ENCODE measurements around the gene SLC17A3.

SLC17A3 gene

DNA sequence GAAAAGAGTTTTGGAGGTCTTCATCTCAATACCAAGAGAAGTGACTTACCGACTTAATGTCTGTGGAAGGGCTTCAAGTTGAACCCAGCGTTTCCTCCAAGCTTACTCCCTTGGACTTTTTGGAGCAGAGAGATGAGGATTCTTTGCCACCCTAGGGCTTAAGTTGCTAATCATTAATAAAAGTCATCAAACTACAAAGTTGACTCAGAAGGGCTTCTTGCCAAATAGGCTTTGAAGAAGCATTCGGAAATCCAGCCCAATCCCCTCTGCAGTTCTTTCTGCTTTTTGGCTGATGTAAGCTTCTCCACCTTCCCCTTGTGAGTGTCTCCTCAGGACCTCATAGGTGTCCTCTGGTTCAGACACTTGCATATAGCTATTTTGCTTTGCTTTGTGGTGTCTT lies at the start of gene SLC17A3:
Gene SLC17A3, minus strand, starts transcription at position 126 of the 400 bp plus-strand sequence. CDS start 5,856 bp downstream, outside the sequence.
- DNase-seq, result no peak

DNA sequence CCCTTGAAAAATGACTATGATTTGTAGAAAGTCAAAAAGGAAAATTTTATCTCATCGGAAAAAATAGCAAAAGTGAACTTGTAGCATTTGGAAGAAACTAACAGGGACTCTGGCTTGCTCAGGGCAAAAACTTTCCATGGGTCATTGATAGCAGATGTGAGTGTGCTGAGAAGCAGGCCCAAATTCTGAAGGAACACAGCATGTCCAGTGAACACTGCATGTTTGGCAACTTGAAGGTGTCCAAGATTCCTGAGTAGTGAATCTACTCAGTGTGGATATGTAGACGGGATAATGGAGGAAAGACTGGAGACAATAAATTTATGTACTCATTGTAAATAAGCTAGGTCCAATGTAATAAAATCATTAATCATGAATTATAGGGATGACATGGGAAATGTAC lies 48.3 kb upstream of the SLC17A3 start:
- no peak for DNase-seq

DNA sequence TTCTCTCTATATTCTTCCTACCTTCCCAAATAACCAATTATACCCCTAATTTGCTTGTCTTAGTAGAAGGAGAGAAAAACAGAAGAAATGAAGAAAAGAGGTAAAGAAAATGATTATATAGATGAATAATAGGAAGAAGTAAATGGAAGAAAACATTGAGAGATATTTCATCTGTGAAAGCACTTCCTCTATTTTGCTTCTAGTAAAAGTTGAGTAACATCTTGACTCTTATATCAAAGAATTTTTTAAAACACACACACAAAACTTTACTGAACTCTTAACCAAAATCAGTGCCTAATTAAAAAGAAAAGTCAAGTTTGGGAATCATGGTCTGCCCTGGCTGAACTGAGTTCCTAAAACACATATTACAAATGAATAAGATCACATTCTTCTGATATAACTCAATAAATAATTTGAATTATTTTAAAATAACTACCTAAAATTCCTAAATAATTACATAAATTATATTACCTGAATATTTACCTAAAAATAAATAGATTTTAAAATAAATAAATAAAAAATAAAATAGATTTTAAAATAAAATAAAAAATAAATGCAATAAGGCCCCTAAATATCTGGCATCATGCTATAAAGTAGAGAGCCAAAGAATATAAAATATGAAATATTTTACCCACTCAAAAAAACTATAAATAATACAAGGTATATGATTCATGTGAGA lies 47.6 kb upstream of the SLC17A3 start:
- DNase-seq, result no peak

DNA sequence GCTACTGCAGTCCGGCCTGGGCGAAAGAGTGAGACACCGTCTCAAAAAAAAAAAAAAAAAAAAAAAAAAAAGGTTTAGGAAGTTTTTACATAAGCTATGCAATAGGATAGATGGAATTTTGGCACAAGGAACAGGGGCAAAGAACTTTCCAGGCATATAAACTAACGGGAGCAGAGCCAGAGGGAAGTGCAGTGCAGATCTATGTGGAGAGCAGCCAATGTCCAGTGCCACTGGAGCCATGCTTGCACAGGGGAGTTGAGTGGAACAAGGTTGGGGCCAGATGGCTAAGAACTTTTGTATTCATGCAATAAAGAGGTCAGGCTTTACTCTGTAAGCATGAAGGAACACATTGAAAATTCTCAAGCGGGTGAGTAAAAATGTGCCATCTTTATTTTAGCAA lies 45.6 kb upstream of the SLC17A3 start:
- DNase-seq, result no peak

- no peak for DNase-seq
Observed at GRCh38 chr6:25918083-25918683, 44.1 kb upstream of the SLC17A3 start.

DNA sequence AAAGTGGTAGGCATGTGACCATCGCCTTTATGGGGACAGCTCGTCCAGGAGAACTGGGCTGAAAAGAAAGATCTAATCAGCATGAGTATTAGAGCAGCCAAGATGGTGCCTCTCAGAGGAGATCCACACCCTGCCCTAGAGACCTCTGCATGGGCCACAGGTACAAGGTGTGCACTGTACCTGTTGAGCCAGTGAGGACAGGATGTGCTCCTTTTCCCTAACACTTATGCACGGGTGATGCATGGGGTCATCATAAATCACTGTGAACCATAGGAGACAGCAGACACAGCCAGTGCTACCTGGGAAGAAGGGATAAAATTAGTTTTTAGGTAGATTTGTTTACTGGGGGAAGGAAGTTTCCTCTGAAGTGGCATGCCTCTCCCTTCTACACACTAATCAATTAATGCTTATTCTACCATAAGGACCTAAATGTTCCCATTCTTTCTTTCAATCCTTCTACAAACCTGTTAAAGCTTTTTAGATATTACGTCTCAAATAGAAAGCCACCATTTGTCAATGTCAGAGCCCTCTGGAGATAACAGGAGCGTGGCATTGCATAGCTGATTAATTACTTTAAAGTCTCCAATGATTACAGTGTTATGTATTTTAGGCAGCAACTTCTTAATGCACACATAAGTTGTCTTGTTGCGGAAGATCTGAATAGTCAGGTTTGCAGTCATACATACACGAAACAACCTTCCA lies 42.9 kb upstream of the SLC17A3 start:
- DNase-seq, result no peak

GRCh38 chr6:25916330-25916729 lies 42.3 kb upstream of the SLC17A3 start:
- DNase-seq, result no peak

GRCh38 chr6:25913741-25914140 lies 39.7 kb upstream of the SLC17A3 start:
- DNase-seq, result no peak

- no peak for DNase-seq
Observed at GRCh38 chr6:25911351-25911750, 37.3 kb upstream of the SLC17A3 start.

DNA sequence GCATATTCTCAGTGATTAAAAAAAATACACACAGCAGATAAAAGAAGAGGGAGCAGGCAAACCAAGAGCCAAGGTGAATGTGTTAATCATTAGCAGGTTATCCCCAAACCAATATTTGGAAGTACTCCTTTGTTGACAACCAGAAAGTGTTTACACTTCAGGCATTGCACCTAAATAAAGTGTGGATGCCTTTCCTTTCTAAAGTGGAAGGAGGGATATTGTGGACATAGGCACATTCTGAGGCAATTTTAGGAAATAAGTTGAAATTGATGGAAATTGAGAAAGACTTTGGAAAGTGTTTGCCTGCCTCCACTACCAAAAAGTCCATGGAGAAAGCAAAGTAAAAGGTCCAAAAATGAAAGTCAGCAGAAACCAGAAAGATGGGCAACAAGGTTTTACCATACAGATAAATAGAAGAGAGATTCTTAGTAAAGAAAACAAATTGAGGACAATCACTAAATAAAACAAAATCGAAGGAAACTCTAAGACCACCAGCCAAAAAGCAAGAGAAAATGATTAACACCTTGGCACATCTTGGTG lies 33.5 kb upstream of the SLC17A3 start:
- DNase-seq, result no peak

GRCh38 chr6:25903467-25904099 lies 29.5 kb upstream of the SLC17A3 start:
- no peak for DNase-seq

- DNase-seq, result no peak
Observed at GRCh38 chr6:25902071-25902470, 28.0 kb upstream of the SLC17A3 start.

- no peak for DNase-seq
Observed at GRCh38 chr6:25900843-25901242, 26.8 kb upstream of the SLC17A3 start.

- no peak for DNase-seq
Observed at GRCh38 chr6:25899580-25900408, 25.8 kb upstream of the SLC17A3 start.

DNA sequence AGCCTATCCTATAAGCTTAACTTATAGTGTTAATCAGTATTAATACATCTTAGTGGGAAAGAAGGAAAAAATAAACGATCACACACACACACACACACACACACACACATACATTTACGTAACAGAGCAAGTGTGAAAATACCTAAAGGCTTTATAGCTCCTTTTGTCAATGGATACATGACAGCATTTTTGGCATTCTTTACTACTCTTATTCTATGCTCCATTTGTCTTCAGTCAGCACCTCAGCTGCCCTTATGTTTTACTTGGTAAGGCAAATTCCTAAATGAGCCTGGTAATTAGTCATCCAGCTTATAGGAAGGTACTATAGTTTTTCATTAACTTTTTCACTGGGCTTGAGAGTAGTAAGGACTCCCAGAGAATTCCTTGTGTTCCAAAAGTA lies 25.1 kb upstream of the SLC17A3 start:
- no peak for DNase-seq

DNA sequence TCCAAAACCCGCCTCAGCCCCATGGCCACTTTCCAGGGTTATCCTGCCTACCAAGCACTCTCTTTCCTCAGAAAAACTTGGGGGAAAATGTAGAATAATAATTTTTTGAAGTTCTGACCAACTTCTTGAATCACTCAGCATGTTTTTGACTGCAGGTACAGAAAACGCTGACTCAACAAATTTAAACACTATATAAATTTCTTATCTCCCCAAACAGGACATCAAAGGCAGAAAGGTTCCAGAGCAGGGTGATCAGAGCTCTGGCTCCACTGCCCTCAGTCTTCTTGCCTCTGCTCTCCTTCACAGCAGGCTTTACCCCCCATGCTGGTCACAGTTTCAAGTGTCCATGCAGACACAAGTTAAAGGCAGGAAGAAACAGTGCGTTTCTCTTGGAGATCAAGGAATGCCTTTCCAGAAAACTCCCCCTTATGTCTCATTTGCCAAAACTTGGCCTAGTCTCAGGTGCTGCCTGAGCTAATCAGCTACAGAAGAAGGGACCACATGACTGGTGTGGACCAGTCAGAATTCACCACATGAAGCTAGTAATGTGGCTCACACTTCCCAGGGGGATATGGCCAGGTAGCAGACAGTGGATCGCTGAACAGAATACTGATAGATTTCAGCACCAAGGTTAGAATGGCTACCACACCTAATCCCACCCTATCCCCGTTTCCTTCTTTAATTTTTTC lies 24.4 kb upstream of the SLC17A3 start:
- no peak for DNase-seq

DNA sequence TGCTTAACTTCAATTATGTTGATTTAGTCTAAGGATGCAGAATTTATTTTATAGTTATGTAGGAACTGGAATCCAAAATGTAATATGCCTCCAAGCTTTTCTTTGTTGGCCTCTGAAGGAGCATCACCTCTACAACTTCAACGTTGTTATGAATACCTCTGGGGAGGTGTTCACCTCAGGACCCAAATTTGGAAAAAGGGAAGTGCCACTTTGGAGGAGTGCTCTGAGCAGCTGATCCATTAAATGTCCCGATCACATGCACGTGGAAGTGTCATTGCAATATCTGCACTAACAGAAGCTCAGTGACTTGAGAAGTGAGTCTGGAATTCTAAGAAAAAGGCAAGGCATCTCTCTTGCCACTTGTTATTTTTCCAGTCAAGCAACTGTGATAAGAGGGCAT lies 22.2 kb upstream of the SLC17A3 start:
- no peak for DNase-seq

DNA sequence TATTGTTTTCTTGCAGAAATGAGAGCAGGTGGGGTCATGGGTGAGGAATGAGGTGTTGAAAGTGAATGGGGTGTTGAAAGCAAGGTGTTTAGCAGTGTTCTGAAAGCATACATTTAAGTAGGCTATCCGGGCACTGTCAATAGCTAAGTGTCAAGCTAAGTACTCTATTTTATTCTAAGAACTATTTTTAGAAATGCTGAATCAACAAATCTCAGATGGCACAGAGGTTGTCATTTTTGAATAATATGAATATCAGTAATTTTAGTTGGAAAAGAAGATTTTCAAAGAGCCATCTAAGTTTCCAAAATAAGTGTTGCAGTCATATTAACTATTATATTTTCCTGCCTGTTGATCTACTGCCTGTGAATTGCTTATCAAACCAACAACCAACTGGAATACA lies 21.7 kb upstream of the SLC17A3 start:
- no peak for DNase-seq

DNA sequence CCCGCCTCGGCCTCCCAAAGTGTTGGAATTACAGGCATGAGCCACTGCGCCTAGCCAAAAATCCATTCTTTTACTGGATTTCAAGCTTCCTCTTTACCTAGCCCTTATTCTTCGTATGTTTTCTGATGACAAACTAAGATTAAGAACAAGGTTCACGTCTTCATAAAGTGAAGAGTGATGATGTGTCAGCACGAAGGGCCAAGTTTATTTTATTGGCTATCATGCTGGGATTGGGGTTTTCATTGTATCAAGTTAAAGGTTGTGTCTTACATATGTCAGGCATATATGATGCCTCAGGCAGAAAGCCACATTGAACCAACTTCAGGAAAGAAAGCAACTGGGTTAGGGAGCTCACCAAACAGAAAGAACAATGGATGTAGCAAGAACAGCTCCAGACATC lies 19.7 kb upstream of the SLC17A3 start:
- no peak for DNase-seq

GRCh38 chr6:25892877-25893276 lies 18.8 kb upstream of the SLC17A3 start:
- DNase-seq, result no peak

DNA sequence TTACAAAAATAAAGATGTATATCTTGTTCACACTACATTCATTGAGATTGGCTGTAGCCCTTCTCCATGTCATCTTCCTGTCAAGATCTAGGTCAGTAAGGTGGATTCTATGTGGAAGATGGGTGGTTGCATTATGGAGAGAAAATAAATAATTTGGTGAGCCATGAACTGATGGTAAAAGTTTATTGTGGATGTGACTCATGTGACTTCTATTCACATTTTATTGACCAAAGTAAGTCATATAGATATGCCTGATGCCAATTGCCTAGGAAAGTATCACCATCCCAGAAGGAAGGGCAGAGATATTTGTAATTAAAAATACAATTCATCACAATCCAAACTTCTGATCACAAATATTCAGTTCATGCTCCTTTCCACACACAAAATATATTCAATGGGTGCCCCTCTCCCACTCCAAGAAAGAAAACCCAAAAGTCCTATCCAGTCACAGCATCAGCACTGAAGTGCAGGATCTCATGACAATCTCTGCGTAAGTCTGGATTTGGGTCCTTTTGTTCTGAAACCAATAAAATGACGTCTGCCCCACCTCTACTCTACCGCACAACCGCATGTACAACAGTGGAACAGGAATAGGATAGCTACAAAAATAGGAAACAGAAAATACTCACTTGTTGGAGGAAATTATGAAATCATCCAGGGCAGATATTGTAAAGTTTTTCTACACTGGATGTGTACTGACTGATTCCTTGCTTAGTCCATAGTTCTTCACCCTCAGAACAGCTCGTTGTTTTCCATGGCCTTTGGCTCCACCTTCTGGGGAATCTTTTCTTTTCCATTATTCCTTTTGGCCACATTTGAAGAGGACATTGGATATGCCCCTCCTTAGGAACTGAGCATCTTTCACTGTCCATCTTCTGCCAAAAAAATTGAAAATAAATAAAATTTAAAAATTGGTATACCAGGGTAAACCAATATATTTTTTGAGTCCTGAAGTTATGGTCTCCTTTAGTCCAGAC lies 16.1 kb upstream of the SLC17A3 start:
- no peak for DNase-seq

Data from CD4-positive, alpha-beta T cell treated with Interferon gamma for 1 hour (primary cell).